Neural cell (in vitro differentiated cells): ENCODE results near the gene STRIP1. TPM values are rescaled to one million over a fixed set of nuclear protein-coding genes. Genes with fewer than 3 reads are reported as not detected.

Source experiments
- H2AFZ ChIP-seq: fragments of 200-600, 300-800 bp; sonication (generic), shearing (Covaris generic); 2 replicates; pipeline ENCODE4 v1.6.0; 2014; ENCODE audit warnings: low read depth, mild to moderate bottlenecking, antibody characterized with exemption, low read length, moderate library complexity
- H3F3A ChIP-seq: fragments of 200-600 bp; shearing (Covaris generic); 2 replicates; pipeline ENCODE4 v1.6.1; 2016; ENCODE audit warnings: mild to moderate bottlenecking, moderate library complexity, mixed read lengths, antibody characterized with exemption, low read length; ENCODE audit not compliant: insufficient read depth, poor library complexity, severe bottlenecking
- H3K27ac ChIP-seq: fragments of 200-600, 300-800 bp; sonication (generic), shearing (Covaris generic); 2 replicates; pipeline ENCODE4 v1.5.1; 2014; ENCODE audit warnings: mild to moderate bottlenecking, low read length, moderate library complexity
- H3K27me3 ChIP-seq: fragments of 300-800, 200-600 bp; sonication (generic), shearing (Covaris generic); 2 replicates; pipeline ENCODE4 v1.6.0; 2014; ENCODE audit warnings: mild to moderate bottlenecking, low read depth, low read length, moderate library complexity; ENCODE audit not compliant: insufficient read depth
- H3K36me3 ChIP-seq: fragments of 300-800, 200-600 bp; sonication (generic), shearing (Covaris generic); 2 replicates; pipeline ENCODE4 v1.5.1; 2014; ENCODE audit warnings: mild to moderate bottlenecking, antibody characterized with exemption, low read length, moderate library complexity; ENCODE audit not compliant: insufficient read depth
- H3K4me2 ChIP-seq: fragments of 300-800, 200-600 bp; sonication (generic), shearing (Covaris generic); 2 replicates; pipeline ENCODE4 v1.6.0; 2014; ENCODE audit warnings: mild to moderate bottlenecking, low read length
- H3K4me3 ChIP-seq: fragments of 300-800, 200-600 bp; sonication (generic), shearing (Covaris generic); 2 replicates; pipeline ENCODE4 v1.5.1; 2014; ENCODE audit warnings: mild to moderate bottlenecking, low read length, moderate library complexity
- H3K79me2 ChIP-seq: fragments of 200-600 bp; shearing (Covaris generic); replicated peaks from 2 replicates; pipeline ENCODE4 v1.6.0; 2014; ENCODE audit warnings: mild to moderate bottlenecking, low read length, moderate library complexity; ENCODE audit not compliant: insufficient read depth
- H3K9ac ChIP-seq: fragments of 300-800, 200-600 bp; sonication (generic), shearing (Covaris generic); 2 replicates; pipeline ENCODE4 v1.6.1; 2016; ENCODE audit warnings: mild to moderate bottlenecking, low read length, mixed read lengths
- H3K9me2 ChIP-seq: fragments of 200-600 bp; shearing (Covaris generic); 2 replicates; pipeline ENCODE4 v1.6.1; 2016; ENCODE audit warnings: mild to moderate bottlenecking, low read length, mixed read lengths; ENCODE audit not compliant: insufficient read depth
- H3K9me3 ChIP-seq: fragments of 200-600, 300-800 bp; sonication (generic), shearing (Covaris generic); 2 replicates; pipeline ENCODE4 v1.6.1; 2016; ENCODE audit warnings: mild to moderate bottlenecking, mixed run types, low read length, moderate library complexity, mixed read lengths
- H4K20me1 ChIP-seq: fragments of 200-600 bp; shearing (Covaris generic); 2 replicates; pipeline ENCODE4 v1.6.1; 2016; ENCODE audit warnings: mild to moderate bottlenecking, mixed run types; ENCODE audit not compliant: insufficient read depth
- EP300 ChIP-seq: fragments of 450-650 bp; conservative IDR thresholded peaks from 2 replicates; pipeline ENCODE4 v1.6.1; 2014; ENCODE audit warnings: antibody characterized with exemption, mild to moderate bottlenecking, moderate library complexity; ENCODE audit not compliant: poor library complexity, severe bottlenecking
- EZH2 ChIP-seq: fragments of 200-600, 300-800 bp; shearing (Covaris generic), sonication (generic); IDR thresholded peaks from 2 replicates; pipeline ENCODE4 v1.6.1; 2014; ENCODE audit warnings: antibody characterized with exemption, low read length, borderline replicate concordance, mild to moderate bottlenecking; ENCODE audit not compliant: insufficient read depth, poor library complexity, severe bottlenecking
- MXI1 ChIP-seq: fragments of 450-650 bp; conservative IDR thresholded peaks from 2 replicates; pipeline ENCODE4 v1.6.1; 2014; ENCODE audit warnings: antibody characterized with exemption, mild to moderate bottlenecking; ENCODE audit not compliant: poor library complexity, severe bottlenecking
- POLR2AphosphoS5 ChIP-seq: IDR thresholded peaks from 2 replicates; pipeline ENCODE4 v1.6.1; 2012
- RAD21 ChIP-seq: fragments of 450-650 bp; conservative IDR thresholded peaks from 2 replicates; pipeline ENCODE4 v1.6.1; 2014; ENCODE audit warnings: antibody characterized with exemption, mild to moderate bottlenecking, moderate library complexity
- SMC3 ChIP-seq: fragments of 450-650 bp; conservative IDR thresholded peaks from 2 replicates; pipeline ENCODE4 v1.6.1; 2014; ENCODE audit warnings: antibody characterized with exemption, mild to moderate bottlenecking, moderate library complexity; ENCODE audit not compliant: poor library complexity
- TAF1 ChIP-seq: IDR thresholded peaks from 2 replicates; pipeline ENCODE4 v1.6.1; 2012; ENCODE audit warnings: low read depth
- polyA plus RNA-seq: library from polyadenylated mRNA; depleted of rRNA; stranded (reverse); fragments of >200 nt; gene quantifications from 2 replicates; pipeline ENCODE4 v1.2.3, GENCODE V29; 2014
- TF ChIP-seq, protein P1 (sequence below): IDR thresholded peaks from 2 replicates; pipeline ENCODE4 v1.6.1; 2012; ENCODE audit warnings: borderline replicate concordance

STRIP1 gene
- polyA plus RNA-seq, 1 donor from 2014 or later = 178 TPM

DNA sequence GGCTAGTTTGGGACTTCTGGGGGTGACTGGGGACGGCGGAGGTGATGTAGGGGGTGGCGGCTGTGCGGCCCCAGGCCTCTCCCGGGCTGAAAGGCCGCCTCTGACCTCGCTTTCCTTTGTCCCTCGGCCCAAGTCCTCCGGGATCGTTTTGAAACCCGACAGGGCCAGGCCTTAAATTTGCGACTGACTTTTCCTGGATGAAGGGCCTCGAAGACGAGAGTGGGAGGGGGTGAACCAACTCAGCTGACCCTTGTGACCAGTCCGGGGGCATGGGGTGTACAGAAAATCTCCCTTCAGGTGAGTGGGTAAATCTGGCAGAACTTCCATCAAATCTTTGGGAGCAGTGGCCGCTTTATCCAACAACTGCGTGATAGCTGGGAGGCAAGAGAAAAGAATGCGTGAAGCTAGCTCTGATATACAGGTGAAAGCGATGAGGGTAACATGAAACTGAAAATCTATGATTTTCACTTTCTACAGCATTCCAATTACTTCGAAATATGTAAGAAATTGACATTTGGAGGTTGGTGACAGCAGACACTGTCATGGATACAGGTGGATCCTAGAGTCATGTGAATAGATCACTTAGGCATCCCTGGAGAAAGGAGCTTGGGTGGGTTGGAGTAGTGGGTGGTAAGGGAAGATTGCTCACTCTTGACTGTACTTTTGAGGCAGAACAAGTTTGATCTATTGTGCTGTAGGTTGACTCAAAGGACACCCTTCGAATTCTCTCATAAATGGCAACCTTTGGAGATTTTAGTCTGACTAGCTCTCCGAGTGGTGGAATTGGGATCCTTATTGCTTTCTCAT is 49.0 kb upstream of the STRIP1 start:
- Histone ChIP-seq H3K9me2 (no peaks in the 10 kb centered on the region), H4K20me1 (no peaks in the 10 kb centered on the region), H3K4me3 (peak overlapping the region; percentile 73), H2AFZ (peak overlapping the region; percentile 22), H3K27me3 (no peaks in the 10 kb centered on the region), H3K4me2 (peak overlapping the region; percentile 94), H3K9me3 (no peaks in the 10 kb centered on the region), H3K36me3 (peaks cover 5% of the 10 kb centered on the region), H3F3A (no peaks in the 10 kb centered on the region), H3K9ac (peak overlapping the region; percentile 95), H3K27ac (peak overlapping the region; percentile 80), H3K79me2 (peaks cover 53% of the 10 kb centered on the region)
- TF ChIP-seq, protein P1, sequence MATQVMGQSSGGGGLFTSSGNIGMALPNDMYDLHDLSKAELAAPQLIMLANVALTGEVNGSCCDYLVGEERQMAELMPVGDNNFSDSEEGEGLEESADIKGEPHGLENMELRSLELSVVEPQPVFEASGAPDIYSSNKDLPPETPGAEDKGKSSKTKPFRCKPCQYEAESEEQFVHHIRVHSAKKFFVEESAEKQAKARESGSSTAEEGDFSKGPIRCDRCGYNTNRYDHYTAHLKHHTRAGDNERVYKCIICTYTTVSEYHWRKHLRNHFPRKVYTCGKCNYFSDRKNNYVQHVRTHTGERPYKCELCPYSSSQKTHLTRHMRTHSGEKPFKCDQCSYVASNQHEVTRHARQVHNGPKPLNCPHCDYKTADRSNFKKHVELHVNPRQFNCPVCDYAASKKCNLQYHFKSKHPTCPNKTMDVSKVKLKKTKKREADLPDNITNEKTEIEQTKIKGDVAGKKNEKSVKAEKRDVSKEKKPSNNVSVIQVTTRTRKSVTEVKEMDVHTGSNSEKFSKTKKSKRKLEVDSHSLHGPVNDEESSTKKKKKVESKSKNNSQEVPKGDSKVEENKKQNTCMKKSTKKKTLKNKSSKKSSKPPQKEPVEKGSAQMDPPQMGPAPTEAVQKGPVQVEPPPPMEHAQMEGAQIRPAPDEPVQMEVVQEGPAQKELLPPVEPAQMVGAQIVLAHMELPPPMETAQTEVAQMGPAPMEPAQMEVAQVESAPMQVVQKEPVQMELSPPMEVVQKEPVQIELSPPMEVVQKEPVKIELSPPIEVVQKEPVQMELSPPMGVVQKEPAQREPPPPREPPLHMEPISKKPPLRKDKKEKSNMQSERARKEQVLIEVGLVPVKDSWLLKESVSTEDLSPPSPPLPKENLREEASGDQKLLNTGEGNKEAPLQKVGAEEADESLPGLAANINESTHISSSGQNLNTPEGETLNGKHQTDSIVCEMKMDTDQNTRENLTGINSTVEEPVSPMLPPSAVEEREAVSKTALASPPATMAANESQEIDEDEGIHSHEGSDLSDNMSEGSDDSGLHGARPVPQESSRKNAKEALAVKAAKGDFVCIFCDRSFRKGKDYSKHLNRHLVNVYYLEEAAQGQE = no peak
- TF ChIP-seq POLR2AphosphoS5 = no peak
- no peak for TF ChIP-seq MXI1
- no peak for TF ChIP-seq RAD21
- TF ChIP-seq EP300 = no peak
- TF ChIP-seq EZH2 = no peak

DNA sequence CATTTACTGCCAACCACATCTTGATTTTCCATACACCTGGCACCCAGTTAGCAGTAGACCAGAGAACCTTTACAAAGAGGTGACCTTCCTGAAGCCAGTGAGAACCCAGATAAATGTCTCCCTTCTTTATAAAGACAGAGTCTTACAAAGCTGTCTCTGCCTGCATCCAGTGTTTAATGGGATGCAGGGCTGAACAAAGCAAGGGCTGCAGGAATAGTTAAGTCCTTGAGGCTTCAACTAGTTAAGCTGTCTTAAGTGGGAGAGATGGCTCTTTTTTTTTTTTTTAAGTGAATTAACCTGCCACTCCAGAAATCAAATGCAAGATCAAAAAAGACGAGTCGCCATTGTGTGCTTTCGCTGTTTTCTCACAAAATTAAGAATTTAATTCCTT is 48.4 kb upstream of the STRIP1 start:
- Histone ChIP-seq H3K9ac (peak overlapping the region; percentile 95), H3F3A (no peaks in the 10 kb centered on the region), H3K9me2 (no peaks in the 10 kb centered on the region), H3K79me2 (peaks cover 59% of the 10 kb centered on the region), H3K4me2 (peak overlapping the region; percentile 94), H3K27me3 (no peaks in the 10 kb centered on the region), H4K20me1 (no peaks in the 10 kb centered on the region), H3K27ac (peak overlapping the region; percentile 80), H3K4me3 (peak overlapping the region; percentile 73), H3K36me3 (peaks cover 5% of the 10 kb centered on the region), H3K9me3 (no peaks in the 10 kb centered on the region), H2AFZ (no peak overlapping the region)
- TF ChIP-seq SMC3 (no peak), EP300 (no peak), TAF1 (no peak)

DNA sequence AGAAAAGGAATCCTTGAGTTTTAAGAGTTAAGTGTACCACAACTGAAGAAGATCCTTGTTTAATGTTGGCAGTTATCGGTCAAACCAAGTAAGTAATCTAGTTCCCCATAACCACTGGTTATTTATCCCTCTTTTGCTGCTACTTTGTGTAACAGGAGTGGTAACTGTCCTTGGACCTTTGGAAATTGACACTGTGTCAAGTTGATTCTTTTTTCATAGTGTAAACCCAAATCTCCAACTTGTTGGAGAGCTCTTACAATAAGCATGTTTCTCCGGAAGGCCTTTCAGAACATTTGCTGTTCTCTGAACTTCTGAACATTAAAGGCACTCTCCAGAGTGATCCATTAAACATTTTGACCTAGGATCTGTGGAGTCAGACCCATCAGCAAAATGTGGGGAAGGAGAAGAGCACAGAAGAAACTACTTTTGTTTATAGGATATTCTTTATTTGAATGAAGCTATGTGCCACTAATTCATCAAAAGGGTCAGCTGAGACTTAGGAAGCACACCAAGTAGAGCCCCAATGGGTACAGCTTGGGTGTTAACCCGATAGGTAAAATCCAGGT is 46.0 kb upstream of the STRIP1 start:
- Histone ChIP-seq H3K27ac (no peak overlapping the region), H3K9me3 (no peaks in the 10 kb centered on the region), H3K27me3 (no peaks in the 10 kb centered on the region), H3K36me3 (peaks cover 5% of the 10 kb centered on the region), H3K79me2 (peaks cover 69% of the 10 kb centered on the region), H2AFZ (no peak overlapping the region), H3F3A (no peaks in the 10 kb centered on the region), H4K20me1 (no peaks in the 10 kb centered on the region), H3K4me3 (peak overlapping the region; percentile 73), H3K9ac (no peak overlapping the region), H3K9me2 (no peaks in the 10 kb centered on the region), H3K4me2 (no peak overlapping the region)
- no peak for TF ChIP-seq MXI1
- TF ChIP-seq, protein P1 = no peak
- no peak for TF ChIP-seq SMC3
- TF ChIP-seq EP300 = no peak
- no peak for TF ChIP-seq TAF1
